Stimulated activated CD4-positive, alpha-beta T cell treated with anti-CD3 and anti-CD28 coated beads, Interleukin-2, amount 100 ng/mL, for 4 hours (primary cell): ENCODE data around the gene WDR74.
"Not testable (repeated sequence)": the region's sequence is repeated elsewhere in the genome, so short reads cannot be mapped to it uniquely, and the experiment has no call there.

ENCODE experiments used
- DNase-seq: peaks from one replicate; pipeline ENCODE4 v3.0.0-alpha.2; 2020; ENCODE audit warnings: low read depth

WDR74 gene

GRCh38 chr11:62859281-62859703, 19.9 kb upstream of the WDR74 start:
- not testable (repeated sequence) for DNase-seq

DNA sequence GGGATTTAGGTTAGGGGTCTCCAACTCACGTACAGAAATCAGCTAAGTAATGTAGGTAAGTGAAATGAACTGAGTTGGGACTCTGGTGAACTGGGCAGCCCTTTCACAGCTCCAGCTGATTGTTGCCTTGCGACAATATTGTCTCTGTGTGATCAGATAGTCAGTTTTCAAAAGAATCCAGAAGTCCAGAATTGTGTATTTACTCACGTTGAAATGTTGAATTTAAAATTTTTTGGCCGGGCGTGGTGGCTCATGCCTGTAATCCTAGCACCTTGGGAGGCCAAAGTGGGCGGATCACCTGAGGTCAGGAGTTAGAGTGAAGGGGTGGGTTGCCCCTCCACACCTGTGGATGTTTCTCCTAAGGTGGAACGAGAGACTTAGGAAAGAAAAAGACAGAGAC, 18.8 kb upstream of the WDR74 start:
- no peak for DNase-seq

DNA sequence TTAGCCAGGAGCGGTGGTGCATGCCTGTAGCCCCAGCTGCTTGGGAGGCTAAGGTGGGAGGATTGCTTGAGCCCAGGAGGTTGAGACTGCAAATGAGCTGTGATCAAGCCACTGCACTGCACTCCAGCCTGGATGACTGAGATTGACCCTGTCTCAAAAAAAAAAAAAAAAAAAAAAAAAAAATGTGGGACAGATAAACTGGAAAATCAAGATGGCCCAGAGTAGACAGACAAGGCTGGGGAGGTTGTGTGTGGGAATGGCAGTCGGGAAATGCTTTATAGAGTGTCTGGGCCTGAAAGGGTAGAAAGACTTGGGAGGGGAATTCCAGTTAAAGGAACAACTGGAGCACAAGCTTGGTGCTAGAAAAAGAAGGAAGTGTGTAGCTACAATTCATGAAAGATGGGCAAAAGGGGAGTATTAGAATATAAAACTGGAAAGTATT, 18.2 kb upstream of the WDR74 start:
- no peak for DNase-seq

DNA sequence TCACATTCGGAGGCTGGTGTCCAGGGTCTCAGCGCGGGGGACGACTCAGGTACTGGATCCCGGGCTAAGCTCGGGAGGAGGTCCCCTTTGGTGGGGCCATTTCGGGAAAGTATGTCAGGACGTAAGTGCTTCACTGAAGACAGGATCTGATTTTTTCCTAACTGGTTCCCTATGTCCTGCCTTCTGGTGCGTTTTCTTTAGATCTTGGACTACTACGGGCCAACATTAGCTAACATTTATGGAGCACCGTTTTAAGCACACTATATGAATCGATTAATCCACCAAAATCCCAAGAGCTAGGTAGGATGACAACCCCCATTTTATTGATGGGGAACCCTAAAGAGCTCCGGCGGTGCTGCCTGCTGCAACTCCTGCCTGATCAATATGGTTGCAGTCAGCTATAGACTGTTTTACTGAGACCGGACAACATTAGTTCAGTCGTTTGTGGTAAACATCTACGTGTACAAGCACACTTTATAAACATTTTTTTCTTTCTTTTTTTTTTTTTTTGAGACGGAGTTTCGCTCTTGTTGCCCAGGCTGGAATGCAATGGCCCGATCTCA, 17.0 kb upstream of the WDR74 start:
- DNase-seq: no peak

GRCh38 chr11:62855571-62856332, 16.4 kb upstream of the WDR74 start:
- DNase-seq: peak; percentile 96

DNA sequence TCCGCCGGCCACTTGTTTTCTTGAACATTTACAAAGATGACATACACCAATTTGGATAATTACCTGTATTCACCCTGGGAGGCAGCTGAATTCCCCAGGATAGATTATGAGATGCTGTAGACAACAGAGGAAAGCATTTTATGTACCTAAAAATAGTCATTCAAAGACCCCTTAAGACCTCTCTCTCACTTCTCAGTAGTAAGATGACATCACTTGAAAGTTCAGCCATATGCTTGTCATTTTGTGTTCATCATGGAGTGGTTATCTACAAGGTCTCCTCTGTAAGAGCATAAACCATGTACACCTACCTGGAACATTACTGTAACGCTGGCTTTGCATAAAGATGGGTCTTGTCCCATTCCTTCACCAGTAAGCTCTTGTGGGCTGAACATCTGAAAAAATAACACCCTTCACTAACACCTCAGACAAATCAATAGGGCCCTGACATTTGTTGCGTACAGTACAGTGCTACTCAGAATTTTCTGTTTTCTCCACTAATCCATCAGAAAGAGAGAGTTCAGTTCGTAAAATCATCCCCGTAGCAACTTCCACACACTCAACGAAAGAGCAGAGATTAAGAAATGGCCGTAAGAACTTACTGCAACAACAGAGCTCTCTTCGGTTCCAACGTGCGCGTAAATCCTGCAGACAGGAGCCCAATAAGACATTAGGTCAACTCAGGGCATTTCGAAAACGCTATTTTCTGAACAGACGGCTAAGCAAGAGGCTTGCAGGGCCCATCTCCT, 15.6 kb upstream of the WDR74 start:
- DNase-seq: no peak

- DNase-seq: no peak
Observed at GRCh38 chr11:62854013-62854824, 14.8 kb upstream of the WDR74 start.

GRCh38 chr11:62853279-62853965, 14.0 kb upstream of the WDR74 start:
- DNase-seq: no peak

- no peak for DNase-seq
Observed at GRCh38 chr11:62852523-62853188, 13.3 kb upstream of the WDR74 start.

GRCh38 chr11:62851807-62852522, 12.6 kb upstream of the WDR74 start:
- DNase-seq: no peak

DNA sequence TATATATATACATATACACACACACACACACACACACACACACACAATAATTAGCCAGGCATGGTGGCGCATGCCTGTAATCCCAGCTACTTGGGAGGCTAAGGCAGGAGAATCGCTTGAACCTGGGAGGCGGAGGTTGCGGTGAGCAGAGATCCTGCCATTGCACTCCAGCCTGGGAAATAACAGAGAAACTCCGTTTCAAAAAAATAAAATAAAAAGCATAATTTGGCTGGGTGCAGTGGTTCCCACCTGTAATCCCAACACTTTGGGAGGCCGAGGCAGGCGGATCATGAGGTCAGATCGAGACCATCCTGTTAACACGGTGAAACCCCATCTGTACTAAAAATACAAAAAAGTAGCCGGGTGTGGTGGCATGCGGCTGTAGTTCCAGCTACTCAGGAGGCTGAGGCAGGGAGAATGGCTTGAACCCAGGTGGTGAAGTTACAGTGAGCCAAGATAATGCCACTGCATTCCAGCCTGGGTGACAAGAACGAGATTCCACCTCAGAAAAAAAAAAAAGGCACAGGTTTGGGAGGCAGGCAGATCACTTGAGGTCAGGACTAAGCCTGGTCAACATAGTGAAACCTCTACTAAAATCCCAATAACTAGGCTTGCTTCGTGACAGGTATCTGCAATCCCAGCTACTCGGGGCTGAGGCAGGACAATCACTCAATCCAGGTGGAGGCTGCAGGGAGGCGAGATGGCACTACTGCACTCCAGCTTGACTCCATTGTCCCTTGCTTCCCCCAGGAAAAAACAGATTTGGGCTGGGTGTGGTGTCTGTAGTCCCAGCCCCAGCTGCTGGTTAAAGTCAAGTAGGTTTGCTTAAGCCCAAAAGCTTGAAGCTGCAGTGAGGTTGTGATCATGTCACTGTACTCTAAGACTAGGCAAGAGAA, 11.8 kb upstream of the WDR74 start:
- DNase-seq: no peak

DNA sequence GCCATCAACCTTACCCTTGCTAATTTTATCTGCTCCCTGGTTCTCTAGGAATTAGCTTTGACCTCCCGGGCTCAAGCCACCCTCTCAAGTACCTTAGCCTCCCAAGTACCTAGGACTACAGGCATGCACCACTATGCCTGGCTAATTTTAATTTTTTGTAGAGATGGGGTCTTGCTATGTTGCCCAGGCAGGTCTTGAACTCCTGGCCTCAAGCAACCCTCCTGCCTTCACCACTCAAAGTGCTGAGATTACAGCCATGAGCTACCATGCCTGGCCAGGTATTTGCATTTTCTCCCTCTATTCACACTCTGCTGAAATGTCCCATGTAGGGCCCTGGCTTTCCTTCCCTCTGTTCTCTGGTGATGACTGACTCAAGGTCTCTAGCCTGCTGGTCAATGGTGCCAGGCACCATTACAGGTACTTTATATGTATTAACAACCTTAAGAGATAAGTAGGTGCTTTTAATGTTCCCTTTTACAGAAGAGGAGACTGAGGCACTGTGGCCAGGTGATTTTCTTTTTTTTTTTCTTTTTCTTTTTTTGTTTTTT, 8.5 kb upstream of the WDR74 start:
- no peak for DNase-seq

GRCh38 chr11:62846177-62846576, 6.8 kb upstream of the WDR74 start:
- DNase-seq: no peak

DNA sequence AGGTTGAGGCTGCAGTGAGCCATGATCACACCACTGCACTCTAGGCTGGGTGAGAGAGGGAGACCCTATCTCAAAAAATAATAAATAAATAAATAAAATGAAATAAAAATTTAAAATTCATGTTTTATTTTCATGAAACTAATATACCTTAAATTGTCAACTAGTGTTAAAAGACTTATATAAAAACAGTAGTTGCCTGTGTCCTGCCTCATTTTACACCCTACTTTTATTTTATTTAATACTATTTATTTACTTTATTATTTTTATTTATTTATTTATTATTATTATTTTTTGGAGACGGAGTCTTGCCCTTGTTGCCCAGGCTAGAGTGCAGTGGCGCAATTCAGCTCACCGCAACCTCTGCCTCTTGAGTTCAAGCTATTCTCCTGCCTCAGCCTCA, 4.8 kb upstream of the WDR74 start:
- DNase-seq: no peak

DNA sequence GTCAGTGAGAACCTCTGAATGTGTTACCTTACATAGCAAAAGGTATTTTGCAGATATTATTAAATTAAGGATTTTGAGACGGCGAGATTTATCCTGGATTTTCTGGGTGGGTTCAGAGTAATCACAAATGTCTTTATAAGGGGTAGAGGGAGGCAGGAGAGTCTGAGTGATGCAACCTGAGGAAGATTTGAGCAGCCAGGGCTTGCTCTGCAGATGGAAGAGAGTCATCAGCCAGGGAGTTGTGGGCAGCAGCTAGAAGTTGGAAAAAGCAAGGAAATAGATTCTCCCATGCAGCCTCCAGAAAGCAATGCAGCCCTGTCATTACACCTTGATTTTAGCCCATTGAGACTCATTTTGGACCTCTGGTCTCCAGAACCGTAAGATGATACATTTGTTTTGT, 4.1 kb upstream of the WDR74 start:
- DNase-seq: no peak

DNA sequence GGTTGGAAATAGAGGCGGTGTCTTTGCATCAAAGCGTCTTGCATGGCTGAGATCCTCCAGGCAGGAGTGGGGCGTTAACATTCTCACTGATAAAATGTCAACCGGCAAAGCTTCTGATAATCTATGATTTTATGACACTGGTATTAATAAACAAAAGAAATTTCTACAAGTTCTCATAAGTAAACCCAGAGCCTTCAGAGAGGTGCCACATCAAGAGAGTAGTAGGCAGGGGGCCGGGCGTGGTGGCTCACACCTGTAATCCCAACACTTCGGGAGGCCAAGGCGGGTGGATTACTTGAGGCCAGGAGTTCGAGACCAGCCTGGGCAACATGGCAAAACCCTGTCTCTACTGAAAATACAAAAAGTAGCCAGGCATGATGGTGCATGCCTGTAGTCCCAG, 3.5 kb upstream of the WDR74 start:
- DNase-seq: not testable (repeated sequence)

DNA sequence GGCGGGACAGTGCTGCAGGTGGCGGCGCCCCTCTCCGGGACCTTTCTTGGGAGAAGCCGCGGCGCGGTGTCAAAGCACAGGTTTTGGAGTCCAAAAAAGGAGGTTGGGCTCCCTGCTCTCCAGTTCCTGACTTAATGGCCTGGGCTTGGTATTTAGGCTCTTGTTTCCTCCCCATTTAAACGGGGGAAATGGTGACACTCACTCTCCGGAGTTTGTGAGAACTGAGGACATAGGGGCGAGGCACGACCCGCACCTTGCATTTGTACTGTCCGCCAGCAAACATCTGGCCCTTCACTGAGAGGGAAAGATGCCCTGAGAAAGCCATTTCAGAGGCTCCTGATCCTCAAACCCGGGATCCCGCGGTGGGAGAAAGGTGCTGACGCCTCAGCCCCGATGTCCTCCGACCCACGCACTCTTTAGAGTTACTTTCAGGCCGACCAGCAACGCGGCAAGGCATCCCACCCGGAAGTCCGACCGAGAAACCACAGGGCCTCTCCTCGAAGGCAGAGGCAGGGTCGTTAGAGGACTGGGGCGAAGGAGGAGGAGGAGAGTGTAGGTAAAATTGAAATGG, 2.9 kb upstream of the WDR74 start:
- peak; percentile 18 for DNase-seq

- DNase-seq: peak; percentile 74
Observed at GRCh38 chr11:62841361-62842170, 2.2 kb upstream of the WDR74 start.
